ENCODE measurements around the gene ZNF865. TPM values are rescaled to one million over a fixed set of nuclear protein-coding genes. Genes with fewer than 3 reads are reported as not detected.

The ZNF865 gene
- total RNA-seq, 3 donors from 2014 or later (not counting 1 experiment from before 2014, with no cell fraction given), result 18.5 to 22.1 (median 20.9) TPM

- DNase-seq (peak in 1 of 2 donors; percentile 57), ATAC-seq (no peak)
- Histone ChIP-seq H3K36me3 (ENCODE audit: control insufficient read depth, insufficient read depth, low read length) (peaks cover 11% of the 10 kb centered on the region), H3K4me3 (ENCODE audit: low read length) (no peak overlapping the region), H3K27ac (ENCODE audit: low read length) (no peak overlapping the region), H3K4me1 (ENCODE audit: control insufficient read depth, insufficient read depth, low read length) (peaks cover 21% of the 10 kb centered on the region), H3K27me3 (ENCODE audit: control insufficient read depth, insufficient read depth, low read length) (no peaks in the 10 kb centered on the region), H3K9me3 (ENCODE audit: control insufficient read depth, insufficient read depth, low read length) (no peaks in the 10 kb centered on the region)
- H3K9me3 Mint-ChIP-seq, result no peaks in the 10 kb centered on the region
- 82% methylated on average over 12 of the region's 12 CpGs for WGBS (ENCODE audit: insufficient coverage)
- H3K4me3 Mint-ChIP-seq, result no peak overlapping the region
- H3K27me3 Mint-ChIP-seq (ENCODE audit: low read depth in 2 of 2), result no peaks in the 10 kb centered on the region
- TF ChIP-seq CTCF (IDR thresholded peaks at IDR 0.05), result no peak
- peaks cover 14 to 31% of the 10 kb centered on the region in 2 donors for H3K4me1 Mint-ChIP-seq
- intact Hi-C loops (cut with micrococcal nuclease), result no loop called here
- peak overlapping the region; percentile 18 to 41 for H3K27ac Mint-ChIP-seq
- H3K36me3 Mint-ChIP-seq, result no peaks in the 10 kb centered on the region
Measured at GRCh38 chr19:55620410-55621204, 15.2 kb downstream of the ZNF865 start.

- H3K27ac Mint-ChIP-seq, result no peak overlapping the region
Measured at GRCh38 chr19:55621205-55621672, 15.8 kb downstream of the ZNF865 start.

GRCh38 chr19:55621673-55622231 lies 16.3 kb downstream of the ZNF865 start:
- H3K9me3 Mint-ChIP-seq, result no peaks in the 10 kb centered on the region
- Histone ChIP-seq H3K4me1 (ENCODE audit: control insufficient read depth, insufficient read depth, low read length) (peaks cover 21% of the 10 kb centered on the region), H3K36me3 (ENCODE audit: control insufficient read depth, insufficient read depth, low read length) (peaks cover 8% of the 10 kb centered on the region), H3K4me3 (ENCODE audit: low read length) (no peak overlapping the region), H3K27ac (ENCODE audit: low read length) (no peak overlapping the region), H3K9me3 (ENCODE audit: control insufficient read depth, insufficient read depth, low read length) (no peaks in the 10 kb centered on the region), H3K27me3 (ENCODE audit: control insufficient read depth, insufficient read depth, low read length) (no peaks in the 10 kb centered on the region)
- H3K36me3 Mint-ChIP-seq, result no peaks in the 10 kb centered on the region
- intact Hi-C loops (cut with micrococcal nuclease), result no loop called here
- ATAC-seq, result no peak
- DNase-seq, result no peak
- WGBS (ENCODE audit: insufficient coverage), result 97% methylated on average over 55 of the region's 55 CpGs
- H3K4me3 Mint-ChIP-seq, result no peak overlapping the region
- peaks cover 14 to 31% of the 10 kb centered on the region in 2 donors for H3K4me1 Mint-ChIP-seq
- no peaks in the 10 kb centered on the region for H3K27me3 Mint-ChIP-seq (ENCODE audit: low read depth in 2 of 2)
- TF ChIP-seq CTCF (IDR thresholded peaks at IDR 0.05), result no peak
- H3K27ac Mint-ChIP-seq, result no peak overlapping the region

More at GRCh38 chr19:55621205-55621672, 15.8 kb downstream of the ZNF865 start:
- no peak for TF ChIP-seq CTCF (IDR thresholded peaks at IDR 0.05)
- intact Hi-C loops (cut with micrococcal nuclease), result no loop called here
- Histone ChIP-seq H3K9me3 (ENCODE audit: control insufficient read depth, insufficient read depth, low read length) (no peaks in the 10 kb centered on the region), H3K27ac (ENCODE audit: low read length) (no peak overlapping the region), H3K4me1 (ENCODE audit: control insufficient read depth, insufficient read depth, low read length) (peaks cover 21% of the 10 kb centered on the region), H3K27me3 (ENCODE audit: control insufficient read depth, insufficient read depth, low read length) (no peaks in the 10 kb centered on the region), H3K36me3 (ENCODE audit: control insufficient read depth, insufficient read depth, low read length) (peaks cover 11% of the 10 kb centered on the region), H3K4me3 (ENCODE audit: low read length) (no peak overlapping the region)
- DNase-seq (no peak), ATAC-seq (no peak)
- no peaks in the 10 kb centered on the region for H3K9me3 Mint-ChIP-seq
- peaks cover 14 to 31% of the 10 kb centered on the region in 2 donors for H3K4me1 Mint-ChIP-seq
- WGBS (ENCODE audit: insufficient coverage), result 90% methylated on average over 9 of the region's 9 CpGs
- no peaks in the 10 kb centered on the region for H3K36me3 Mint-ChIP-seq
- no peak overlapping the region for H3K4me3 Mint-ChIP-seq
- no peaks in the 10 kb centered on the region for H3K27me3 Mint-ChIP-seq (ENCODE audit: low read depth in 2 of 2)

All from natural killer cell (primary cell).